SK-N-MC (cell line): ENCODE results near the gene LUZP2.

Experiments used
- EZH2 ChIP-seq: fragments of 200-600 bp; sonication (generic); IDR thresholded peaks from one replicate; pipeline ENCODE4 v1.6.1; 2017; ENCODE audit warnings: antibody characterized with exemption
- POLR2AphosphoS5 ChIP-seq: IDR thresholded peaks from 2 replicates; pipeline ENCODE4 v1.6.1; 2012; ENCODE audit warnings: mild to moderate bottlenecking, low read depth, low read length, borderline replicate concordance

DNA sequence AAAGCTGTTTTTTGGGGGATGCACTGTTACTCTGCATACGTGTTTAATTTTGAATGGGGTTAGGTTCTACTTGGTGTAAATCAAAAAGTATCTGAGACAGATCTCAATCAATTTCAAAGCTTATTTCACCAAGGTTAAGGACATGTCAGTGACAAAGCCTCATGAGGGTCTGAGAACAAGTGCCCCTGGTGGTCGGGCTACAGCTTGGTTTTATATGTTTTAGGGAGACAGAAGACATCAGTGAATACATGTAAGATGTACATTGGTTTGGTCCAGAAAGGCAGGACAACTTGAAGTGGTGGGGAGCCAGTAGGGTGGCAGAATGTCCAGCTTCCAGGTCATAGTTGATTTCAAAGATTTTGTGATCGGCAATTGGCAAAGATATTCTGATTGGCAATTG lies 262.9 kb downstream of the LUZP2 start:
- no peak for TF ChIP-seq EZH2
- TF ChIP-seq POLR2AphosphoS5: no peak
